GM12891 (cell line): ENCODE data around the gene SEPTIN12.

Experiments
- PAX5 ChIP-seq: IDR thresholded peaks from 2 replicates; pipeline ENCODE4 v1.6.1; 2011; ENCODE audit warnings: low read length, moderate library complexity, mild to moderate bottlenecking; ENCODE audit not compliant: insufficient read depth, severe bottlenecking
- POLR2A ChIP-seq: IDR thresholded peaks from 2 replicates; pipeline ENCODE4 v1.6.1; 2011; ENCODE audit warnings: low read depth, low read length, control low read depth
- POLR2AphosphoS5 ChIP-seq: IDR thresholded peaks from 2 replicates; pipeline ENCODE4 v1.6.1; 2011; ENCODE audit warnings: low read depth, low read length, control low read depth
- SPI1 ChIP-seq: IDR thresholded peaks from 2 replicates; pipeline ENCODE4 v1.6.1; 2011; ENCODE audit warnings: low read depth, low read length, control low read depth
- TAF1 ChIP-seq: IDR thresholded peaks from 2 replicates; pipeline ENCODE4 v1.6.1; 2011; ENCODE audit warnings: low read depth, low read length, control low read depth

- TF ChIP-seq POLR2AphosphoS5 (no peak), TAF1 (no peak), POLR2A (no peak), SPI1 (no peak), PAX5 (no peak)
These were observed at the start of gene SEPTIN12 for GRCh38 chr16:4787627-4788482.
